MCF 10A (cell line): ENCODE measurements around the gene ACSL4. TPM values are rescaled to one million over a fixed set of nuclear protein-coding genes. Genes with fewer than 3 reads are reported as not detected.

Experiments used
- BruUV-seq: library from RNA; stranded (reverse); fragments of 400-500 nt; replicated peaks from 2 replicates; lab custom pipeline; 2021; lab: Mats Ljungman, UMichigan
- CTCF ChIA-PET: fragments of 300-600 bp; sonication (Branson Sonifier 250); formaldehyde crosslinking; extraction: SDS; loops from one replicate; lab custom pipeline; 2021; ENCODE audit warnings: antibody characterized with exemption, inconsistent platforms; lab: Yijun Ruan, JAX
- POLR2A ChIA-PET: fragments of 300-600, 350-650 bp; sonication (Branson Sonifier 250); formaldehyde crosslinking; extraction: SDS; loops from one replicate; lab custom pipeline; 2020; ENCODE audit warnings: antibody characterized with exemption, inconsistent platforms; lab: Yijun Ruan, JAX
- DNase-seq: peaks from one replicate; pipeline ENCODE4 v3.0.0-alpha.2; 2018; ENCODE audit not compliant: unreplicated experiment
- H3K27ac Mint-ChIP-seq: one replicate; pipeline ENCODE4 v1.8.0; 2022; ENCODE audit warnings: mild to moderate bottlenecking, low read depth, mixed read lengths; ENCODE audit not compliant: unreplicated experiment
- H3K27me3 Mint-ChIP-seq: one replicate; pipeline ENCODE4 v1.8.0; 2022; ENCODE audit warnings: mixed read lengths; ENCODE audit not compliant: insufficient read depth, unreplicated experiment
- H3K36me3 Mint-ChIP-seq: one replicate; pipeline ENCODE4 v1.8.0; 2022; ENCODE audit warnings: mild to moderate bottlenecking, moderate library complexity, mixed read lengths; ENCODE audit not compliant: insufficient read depth, unreplicated experiment
- H3K4me1 Mint-ChIP-seq: one replicate; pipeline ENCODE4 v1.8.0; 2022; ENCODE audit warnings: mixed read lengths; ENCODE audit not compliant: insufficient read depth, unreplicated experiment
- H3K4me3 Mint-ChIP-seq: one replicate; pipeline ENCODE4 v1.8.0; 2022; ENCODE audit warnings: mild to moderate bottlenecking, moderate library complexity, mixed read lengths; ENCODE audit not compliant: unreplicated experiment
- H3K9me3 Mint-ChIP-seq: one replicate; pipeline ENCODE4 v1.8.0; 2022; ENCODE audit warnings: mixed read lengths; ENCODE audit not compliant: unreplicated experiment
- CTCF ChIP-seq: fragments of 200-600 bp; IDR thresholded peaks from one replicate; pipeline ENCODE4 v1.8.0; 2022; ENCODE audit warnings: antibody characterized with exemption, mild to moderate bottlenecking; ENCODE audit not compliant: unreplicated experiment
- intact Hi-C: fragments of 100-400 bp; cut with micrococcal nuclease; formaldehyde crosslinking; loops from 2 replicates; pipeline ENCODE4 v1.14.1; 2022
- total RNA-seq: library from RNA; stranded (reverse); gene quantifications from 2 replicates; pipeline ENCODE4 v1.2.3, GENCODE V29; 2022

ACSL4 gene
- total RNA-seq, 1 experiment from 2014 or later = 70.1 TPM

GRCh38 chrX:109629310-109629709, 103.7 kb downstream of the ACSL4 start:
- Mint-ChIP-seq H3K36me3 (peaks cover 6% of the 10 kb centered on the region), H3K4me3 (no peak overlapping the region), H3K27ac (no peak overlapping the region), H3K9me3 (no peaks in the 10 kb centered on the region), H3K27me3 (peaks cover 39% of the 10 kb centered on the region), H3K4me1 (no peaks in the 10 kb centered on the region)
- CTCF ChIA-PET = interaction anchor here (0.9 to 8.4 kb wide), 3 partner anchors 13 to 257 kb away, joined by 3 to 97 read pairs (median 3); no protein-coding TSS in a partner anchor
- POLR2A ChIA-PET = interaction anchor here (1.0 kb wide), 1 partner anchor 148 kb away, joined by 4 read pairs; the partner anchor contains the start of gene GUCY2F
- intact Hi-C loops = no loop called here
- no peak for DNase-seq
- no TSS peak for BruUV-seq
- no peak for TF ChIP-seq CTCF

- ChIA-PET POLR2A (no interaction called here), CTCF (interaction anchor here (0.7 kb wide), 1 partner anchor 141 kb away, joined by 3 read pairs; no protein-coding TSS in a partner anchor)
- BruUV-seq = no TSS peak
- no peak for TF ChIP-seq CTCF
- Mint-ChIP-seq H3K27ac (no peak overlapping the region), H3K4me3 (no peak overlapping the region), H3K4me1 (no peaks in the 10 kb centered on the region), H3K36me3 (peaks cover 12% of the 10 kb centered on the region), H3K27me3 (peaks cover 53% of the 10 kb centered on the region), H3K9me3 (no peaks in the 10 kb centered on the region)
- DNase-seq = no peak
- intact Hi-C loops = no loop called here
Observed at GRCh38 chrX:109626637-109627036, 106.4 kb downstream of the ACSL4 start.

- ChIA-PET CTCF (interaction anchor here (0.7 to 2.0 kb wide), 2 partner anchors 39 to 139 kb away, joined by 3 to 7 read pairs; no protein-coding TSS in a partner anchor), POLR2A (no interaction called here)
- no peak for TF ChIP-seq CTCF
- H3K27me3 Mint-ChIP-seq = peaks cover 48% of the 10 kb centered on the region
- H3K27ac Mint-ChIP-seq = no peak within 1 kb of the TSS
- no peak for DNase-seq
- no peaks in the 10 kb centered on the region for H3K4me1 Mint-ChIP-seq
- intact Hi-C loops = no loop called here
- no peak within 1 kb of the TSS for H3K4me3 Mint-ChIP-seq
- no TSS peak for BruUV-seq
- peaks cover 10% of the 10 kb centered on the region for H3K36me3 Mint-ChIP-seq
- no peaks in the 10 kb centered on the region for H3K9me3 Mint-ChIP-seq
Observed at GRCh38 chrX:109624641-109625616, 108.1 kb downstream of the ACSL4 start, which contains the start of gene KCNE5. KCNE5 (minus strand) TSS chrX:109625172; CDS start chrX:109625020, 152 bp downstream.

GRCh38 chrX:109623997-109624396, 109.1 kb downstream of the ACSL4 start:
- no peak for TF ChIP-seq CTCF
- Mint-ChIP-seq H3K27me3 (peaks cover 48% of the 10 kb centered on the region), H3K36me3 (peaks cover 6% of the 10 kb centered on the region), H3K4me3 (no peak overlapping the region), H3K9me3 (no peaks in the 10 kb centered on the region), H3K27ac (no peak overlapping the region), H3K4me1 (no peaks in the 10 kb centered on the region)
- intact Hi-C loops = no loop called here
- ChIA-PET POLR2A (no interaction called here), CTCF (interaction anchor here (2.0 kb wide), 1 partner anchor 138 kb away, joined by 7 read pairs; no protein-coding TSS in a partner anchor)
- DNase-seq = no peak
- BruUV-seq = no TSS peak
